Measurements from ENCODE around the gene NOL9.
"Not testable (repeated sequence)": the region's sequence is repeated elsewhere in the genome, so short reads cannot be mapped to it uniquely, and the experiment has no call there.

NOL9 gene

DNA sequence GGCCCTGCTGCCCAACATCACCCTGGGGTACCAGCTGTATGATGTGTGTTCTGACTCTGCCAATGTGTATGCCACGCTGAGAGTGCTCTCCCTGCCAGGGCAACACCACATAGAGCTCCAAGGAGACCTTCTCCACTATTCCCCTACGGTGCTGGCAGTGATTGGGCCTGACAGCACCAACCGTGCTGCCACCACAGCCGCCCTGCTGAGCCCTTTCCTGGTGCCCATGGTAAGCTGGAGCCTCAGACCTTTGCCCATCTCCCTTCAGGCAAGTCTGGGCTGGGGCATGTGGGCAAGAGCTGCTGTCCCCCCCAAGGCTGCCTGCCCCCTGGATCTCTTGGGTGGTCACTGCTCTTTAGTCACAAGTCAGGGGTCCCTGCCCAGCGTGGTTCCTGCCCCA lies 16.7 kb upstream of the NOL9 start:
- no peak for DNase-seq

DNA sequence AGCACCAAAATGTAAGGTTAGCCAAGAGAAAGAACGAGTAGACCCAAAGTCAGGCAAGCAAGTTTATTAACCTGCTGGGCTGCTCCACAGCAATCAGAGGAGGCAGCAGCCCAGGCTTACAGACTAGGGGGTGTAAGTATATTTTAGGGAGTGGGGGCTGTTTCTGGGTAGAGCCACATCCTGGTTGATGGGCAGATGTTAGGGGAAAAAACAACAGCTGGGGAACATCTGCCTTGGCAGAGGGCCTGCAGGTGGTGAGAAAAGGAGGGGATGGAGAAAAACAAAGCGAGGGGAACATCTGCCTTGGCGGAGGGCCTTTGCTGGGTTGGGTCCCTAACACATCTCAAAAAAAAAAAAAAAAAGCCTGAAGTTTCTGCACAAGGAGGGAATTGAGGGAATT lies 15.8 kb upstream of the NOL9 start:
- DNase-seq, result no peak

DNA sequence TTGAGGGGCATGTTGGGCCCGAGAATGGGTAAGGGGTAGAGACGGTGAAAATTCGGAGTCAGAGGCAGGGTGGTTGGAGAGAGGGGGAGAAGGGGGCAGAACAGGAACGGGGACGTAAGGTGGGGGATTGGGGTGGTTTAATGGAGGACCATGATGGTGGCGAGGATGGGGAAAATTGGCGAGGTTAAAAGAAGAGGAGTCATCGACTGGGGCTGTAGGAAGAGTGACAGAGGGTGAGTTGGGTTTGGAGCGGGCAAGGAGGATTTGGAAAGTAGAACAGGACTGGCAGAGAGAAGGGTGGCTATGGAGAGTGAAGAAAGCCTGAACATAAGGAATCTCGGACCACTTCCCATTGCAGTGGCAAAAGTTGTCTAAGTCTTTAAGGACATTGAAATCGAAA lies 14.7 kb upstream of the NOL9 start:
- DNase-seq, result no peak

DNA sequence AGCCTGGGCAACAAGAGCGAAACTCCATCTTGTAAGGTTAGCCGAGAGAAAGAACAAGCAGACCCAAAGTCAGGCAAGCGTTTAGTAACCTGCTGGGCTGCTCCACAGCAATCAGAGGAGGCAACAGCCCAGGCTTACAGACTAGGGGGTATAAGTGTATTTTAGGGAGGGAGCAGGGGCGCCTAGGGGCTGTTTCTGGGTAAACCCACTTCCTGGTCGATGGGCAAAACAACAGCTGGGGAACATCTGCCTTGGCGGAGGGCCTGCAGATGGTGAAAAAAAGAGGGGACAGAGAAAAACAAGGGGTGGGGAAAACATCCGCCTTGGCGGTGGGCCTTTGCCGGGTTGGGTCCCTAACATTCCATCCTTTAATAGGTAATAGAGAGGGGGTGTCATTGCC lies 6.0 kb upstream of the NOL9 start:
- no peak for DNase-seq

DNA sequence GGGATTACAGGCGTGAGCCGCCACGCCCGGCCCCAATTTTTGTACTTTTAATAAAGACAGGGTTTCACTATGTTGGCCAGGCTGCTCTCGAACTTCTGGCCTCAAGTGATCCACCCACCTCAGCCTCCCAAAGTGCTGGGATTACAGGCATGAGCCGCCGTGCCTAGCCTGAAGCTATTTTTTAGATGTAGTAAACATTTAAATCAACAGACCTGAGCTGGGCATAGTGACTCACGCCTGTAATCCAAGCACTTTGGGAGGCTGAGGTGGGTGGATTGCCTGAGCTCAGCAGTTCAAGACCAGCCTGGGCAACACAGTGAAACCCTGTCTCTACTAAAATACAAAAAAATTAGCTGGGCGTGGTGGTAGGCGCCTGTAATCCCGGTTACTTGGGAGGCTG lies 4.8 kb upstream of the NOL9 start:
- DNase-seq, result not testable (repeated sequence)

DNA sequence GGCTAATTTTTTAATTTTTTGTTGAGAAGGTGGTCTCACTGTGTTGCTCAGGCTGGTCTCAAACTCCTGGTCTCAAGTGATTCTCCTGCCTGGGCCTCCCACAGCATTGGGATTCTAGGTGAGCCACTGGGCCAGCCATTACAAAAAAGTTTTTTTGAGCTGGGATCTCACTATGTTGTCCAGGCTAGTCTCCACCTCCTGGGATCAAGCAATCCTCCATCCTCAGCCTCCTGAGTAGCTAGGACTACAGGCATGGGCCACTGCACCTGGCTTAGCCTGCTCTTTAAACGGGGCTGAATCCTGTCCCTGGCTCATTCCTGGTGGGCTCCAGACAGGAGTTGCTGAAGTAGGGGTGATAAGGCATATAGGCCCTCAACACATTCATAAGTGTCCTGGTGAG lies 3.3 kb upstream of the NOL9 start:
- DNase-seq, result no peak

DNA sequence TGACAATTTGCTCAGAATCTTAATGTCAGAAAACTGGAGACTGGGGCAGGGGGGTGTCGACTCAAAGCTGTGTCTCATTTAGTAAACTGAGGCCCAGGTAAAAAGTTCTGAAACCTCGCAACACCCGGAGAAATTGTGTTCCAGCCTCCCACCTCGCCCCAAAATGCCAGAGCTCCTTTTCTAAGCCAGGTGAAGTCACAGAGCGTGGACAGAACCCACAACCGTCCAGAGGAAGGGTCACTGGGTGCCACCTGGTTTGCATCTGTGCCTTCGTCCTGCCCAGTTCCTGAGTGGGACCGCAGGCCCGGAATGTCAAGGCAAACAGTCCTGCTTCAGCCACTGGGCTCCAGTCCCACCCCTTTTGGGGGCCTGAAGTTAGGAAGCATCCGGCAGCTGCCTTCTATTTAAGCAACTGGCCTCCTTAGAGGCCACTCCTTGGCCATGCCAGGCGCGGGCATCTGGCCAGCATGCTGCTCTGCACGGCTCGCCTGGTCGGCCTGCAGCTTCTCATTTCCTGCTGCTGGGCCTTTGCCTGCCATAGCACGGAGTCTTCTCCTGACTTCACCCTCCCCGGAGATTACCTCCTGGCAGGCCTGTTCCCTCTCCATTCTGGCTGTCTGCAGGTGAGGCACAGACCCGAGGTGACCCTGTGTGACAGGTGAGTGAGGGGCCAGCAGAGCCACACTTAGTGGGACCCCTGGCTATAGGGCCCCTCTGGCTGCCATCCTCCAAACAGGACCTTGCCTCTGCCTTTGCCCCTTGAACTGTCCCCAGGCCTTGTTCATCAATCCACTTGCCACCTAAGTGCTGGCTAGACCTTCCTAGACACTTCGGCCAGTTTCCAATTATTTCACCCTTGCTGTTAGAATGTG lies 830 bp upstream of the NOL9 start, which contains the start of gene TAS1R1:
Gene TAS1R1 (plus strand): TSS at position 401 of the 872 bp plus-strand sequence. CDS start 67 bp downstream, at position 468.
- DNase-seq, result no peak

DNA sequence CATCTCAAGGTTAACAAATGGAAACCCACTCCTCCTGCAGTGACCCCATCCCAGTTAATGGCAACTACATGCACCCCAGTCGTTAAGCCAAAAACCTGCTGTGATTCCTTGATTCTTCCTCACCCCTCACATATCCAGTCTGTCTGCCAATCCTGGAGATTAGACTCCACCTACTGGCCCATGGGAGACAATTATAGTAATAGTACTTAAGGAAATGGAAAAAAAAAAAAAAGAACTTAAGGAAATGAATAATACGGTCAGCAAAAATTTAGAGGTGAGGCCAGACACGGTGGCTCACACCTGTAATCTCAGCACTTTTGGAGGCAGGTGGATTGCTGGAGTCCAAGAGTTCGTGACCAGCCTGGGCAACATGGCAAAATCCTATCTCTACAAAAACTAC lies 7.0 kb downstream of the NOL9 start:
- no peak for DNase-seq

DNA sequence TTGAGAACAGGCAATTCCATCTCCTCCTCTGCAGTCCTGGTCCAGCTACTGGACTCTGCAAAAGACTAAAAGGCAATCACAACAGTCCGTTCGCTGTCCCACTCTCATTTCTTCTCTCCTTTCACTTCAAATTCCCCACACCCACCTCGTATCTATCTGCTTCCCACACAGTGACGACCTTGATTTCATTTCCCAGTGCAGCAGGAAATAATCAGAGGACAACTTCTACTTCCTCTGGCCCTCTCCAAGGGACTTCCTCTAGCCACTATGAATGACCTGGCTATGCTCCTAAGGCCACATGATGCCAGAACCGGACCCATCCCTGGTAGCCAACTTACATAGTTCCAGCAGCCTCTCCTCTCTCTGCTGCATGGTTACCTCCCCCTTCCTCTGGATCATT lies 8.0 kb downstream of the NOL9 start:
- no peak for DNase-seq

DNA sequence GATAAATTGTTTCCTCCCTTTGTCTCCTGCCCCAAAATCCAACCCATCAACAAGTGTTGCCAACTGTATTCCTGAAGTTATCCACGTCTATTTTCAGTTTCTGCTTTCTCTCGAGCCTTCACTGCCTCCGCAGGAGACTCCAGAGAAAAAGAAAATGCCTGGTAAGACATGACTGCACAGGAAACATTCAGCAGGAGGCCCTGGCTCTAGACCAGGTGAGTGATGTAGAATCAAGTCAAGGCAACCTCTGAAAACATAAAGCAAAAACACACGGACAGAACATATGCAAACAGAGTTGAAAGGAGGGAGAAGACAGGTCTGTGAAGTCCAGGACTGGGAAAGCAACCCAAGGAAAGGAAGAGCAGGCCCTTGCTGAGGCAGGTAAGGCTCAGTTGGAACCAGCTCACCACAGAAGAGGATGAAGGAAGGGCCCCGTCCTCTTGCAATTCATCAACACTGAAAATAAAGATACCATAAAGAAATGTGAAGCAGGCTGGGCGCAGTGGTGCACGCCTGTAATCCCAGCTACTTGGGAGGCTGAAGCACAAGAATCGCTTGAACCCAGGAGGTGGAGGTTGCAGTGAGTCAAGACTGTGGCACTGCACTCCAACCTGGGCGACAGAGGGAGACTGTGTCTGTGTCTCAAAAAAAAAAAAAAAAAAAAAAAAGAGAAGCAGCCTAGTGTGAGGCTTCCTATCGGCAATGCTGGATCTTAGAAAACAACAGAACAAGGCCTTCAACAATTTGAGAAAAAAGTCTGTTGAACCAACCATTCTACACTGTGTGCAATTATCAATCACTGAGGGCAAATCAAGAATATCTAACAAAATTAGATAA lies 8.8 kb downstream of the NOL9 start:
- DNase-seq, result no peak

DNA sequence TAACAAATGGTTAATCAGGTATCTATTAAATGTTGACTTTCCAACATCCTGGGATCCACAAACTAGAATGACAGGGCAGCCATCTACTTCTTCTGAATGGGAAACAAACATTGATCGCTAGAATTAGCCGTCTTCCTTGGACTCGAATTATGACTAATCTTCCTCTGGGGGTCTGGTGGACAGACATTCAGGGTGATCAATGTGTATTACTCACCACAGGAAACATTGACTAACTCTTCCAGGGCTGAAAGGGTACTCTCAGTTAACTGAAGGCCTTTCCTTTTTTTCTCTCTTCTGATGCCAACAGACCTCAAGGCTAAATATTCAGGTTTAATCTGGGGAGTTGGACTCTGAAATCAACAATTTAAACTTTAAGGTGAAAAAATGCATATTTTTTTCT lies 9.5 kb downstream of the NOL9 start:
- DNase-seq, result no peak

DNA sequence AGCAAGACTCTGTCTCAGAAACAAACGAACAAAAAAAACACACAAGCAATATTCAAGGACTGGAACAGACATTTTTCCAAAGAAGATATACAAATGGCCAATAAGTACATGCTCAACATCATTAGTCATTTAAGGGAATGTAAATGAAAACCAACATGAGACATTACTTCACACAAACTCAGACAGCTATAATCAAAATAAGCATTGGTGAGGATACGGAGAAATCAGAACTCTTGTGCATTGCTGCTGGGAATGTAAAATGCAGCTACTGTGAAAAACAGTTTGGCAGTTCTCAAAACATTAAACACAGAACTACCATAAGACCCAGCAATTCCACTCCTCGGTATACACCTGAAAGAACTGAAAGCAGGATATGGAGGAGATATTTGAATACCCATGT lies 15.4 kb downstream of the NOL9 start:
- no peak for DNase-seq

DNA sequence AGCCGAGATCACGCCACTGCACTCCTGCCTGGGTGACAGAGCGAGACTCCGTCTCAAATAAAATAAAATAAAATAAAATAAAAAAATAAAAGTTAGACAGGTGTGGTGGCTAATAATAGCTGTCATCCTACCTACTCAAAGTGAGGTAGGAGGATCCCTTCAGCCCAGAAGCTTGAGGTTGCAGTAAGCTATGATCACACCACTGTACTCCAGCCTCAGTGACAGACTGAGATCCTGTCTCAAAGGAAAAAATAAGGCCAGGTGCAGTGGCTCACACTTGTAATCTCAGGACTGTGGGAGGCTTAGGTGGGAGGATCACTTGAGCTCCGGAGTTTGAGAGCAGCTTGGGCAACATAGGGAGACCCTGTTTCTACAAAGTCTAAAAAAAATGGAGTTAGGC lies 18.0 kb downstream of the NOL9 start:
- DNase-seq, result no peak

DNA sequence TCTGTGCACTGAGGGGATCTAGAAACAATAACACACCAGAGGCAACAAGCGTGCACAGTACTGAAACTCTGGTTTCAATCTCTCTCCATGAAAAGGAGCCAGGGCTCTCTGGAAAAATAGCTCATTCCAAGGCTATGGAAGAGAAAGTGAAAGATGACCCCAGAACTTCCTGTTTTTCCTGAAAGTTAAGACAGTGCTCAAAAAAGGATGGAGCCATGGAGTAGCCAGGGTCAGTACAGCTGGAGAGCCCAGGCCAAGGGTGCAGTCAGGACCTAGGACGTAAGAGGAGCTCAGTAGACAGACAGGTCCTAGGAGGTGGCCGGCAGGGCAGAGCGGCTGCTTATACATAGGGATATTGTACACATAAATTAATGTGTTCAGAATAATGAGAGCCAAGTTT lies 19.1 kb downstream of the NOL9 start:
- no peak for DNase-seq

DNA sequence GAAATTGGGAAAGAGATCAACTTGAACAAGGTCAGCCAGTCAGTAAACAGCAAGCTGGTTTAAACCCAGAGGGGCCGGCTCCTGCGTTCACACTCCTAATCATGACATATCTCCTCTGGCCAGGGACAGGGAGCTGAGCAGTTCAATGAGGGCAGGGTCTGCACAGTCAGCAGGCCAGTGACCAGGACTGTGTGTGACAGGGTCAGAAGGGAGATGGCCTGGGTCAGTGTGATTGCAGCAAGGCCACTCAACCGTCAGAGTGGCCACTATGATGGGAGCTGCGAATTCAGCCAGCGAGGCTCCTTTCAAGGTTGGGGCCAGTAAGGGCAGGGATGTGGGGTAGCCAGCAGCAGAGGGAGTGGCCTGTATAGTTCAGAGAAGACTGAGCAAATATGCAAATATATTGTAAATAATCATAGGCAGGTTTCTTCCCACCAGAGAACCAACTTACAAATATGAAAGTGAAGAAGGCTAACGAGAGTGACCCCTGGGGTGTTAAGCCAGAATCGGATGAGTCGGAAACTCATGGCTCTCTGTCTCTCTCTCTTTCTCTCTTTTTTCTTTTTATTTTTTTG lies 20.0 kb downstream of the NOL9 start:
- DNase-seq, result no peak

DNA sequence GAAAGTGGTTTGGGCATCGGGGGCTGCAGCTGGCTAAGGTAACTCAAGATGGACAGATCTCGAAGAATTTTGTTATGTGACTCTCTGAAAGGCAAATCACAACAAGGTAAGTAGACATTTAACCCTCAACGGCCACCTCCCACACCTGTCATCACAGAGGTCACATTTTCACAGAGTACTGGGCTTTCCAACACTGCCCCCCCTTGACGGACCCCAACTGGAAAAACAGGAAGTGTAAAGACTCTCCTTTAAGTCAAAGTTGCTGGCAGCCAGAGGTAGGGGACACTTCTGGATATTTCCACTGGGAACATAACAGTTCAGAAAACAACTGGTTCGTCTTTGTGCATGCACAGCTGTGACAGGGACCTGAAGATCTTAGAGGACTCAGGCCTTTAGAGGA lies 22.3 kb downstream of the NOL9 start:
- DNase-seq, result no peak

DNA sequence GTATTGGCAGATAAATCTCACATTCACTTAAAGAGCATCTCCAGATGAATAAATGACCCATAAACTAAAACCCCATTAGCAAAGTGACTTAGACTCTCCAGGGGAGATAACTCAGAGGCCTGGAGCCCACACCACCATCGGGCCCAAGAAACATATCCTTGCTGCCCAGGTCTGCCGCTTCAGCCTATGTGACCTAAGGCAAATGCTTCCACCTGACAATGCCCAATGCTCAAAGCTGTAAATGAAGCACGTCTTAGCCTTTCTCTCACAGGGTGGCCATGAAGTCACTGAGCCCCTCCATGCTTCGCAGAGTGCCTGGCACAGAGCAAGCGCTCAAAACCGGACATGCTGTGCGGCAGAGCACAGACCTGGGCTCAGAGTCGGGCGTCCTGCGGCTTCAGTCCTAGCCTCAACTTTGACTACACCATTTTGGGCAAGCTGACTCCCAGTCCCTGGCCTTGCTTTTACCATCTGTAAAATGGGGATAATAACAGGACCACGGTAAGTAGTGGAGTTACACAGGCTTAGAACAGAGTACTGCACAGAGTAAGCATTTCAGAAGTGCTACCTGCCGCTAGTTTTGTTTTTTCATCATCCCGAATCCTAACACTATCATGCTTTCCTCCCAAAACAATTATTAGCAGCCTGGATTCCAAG lies 23.7 kb downstream of the NOL9 start:
- no peak for DNase-seq

DNA sequence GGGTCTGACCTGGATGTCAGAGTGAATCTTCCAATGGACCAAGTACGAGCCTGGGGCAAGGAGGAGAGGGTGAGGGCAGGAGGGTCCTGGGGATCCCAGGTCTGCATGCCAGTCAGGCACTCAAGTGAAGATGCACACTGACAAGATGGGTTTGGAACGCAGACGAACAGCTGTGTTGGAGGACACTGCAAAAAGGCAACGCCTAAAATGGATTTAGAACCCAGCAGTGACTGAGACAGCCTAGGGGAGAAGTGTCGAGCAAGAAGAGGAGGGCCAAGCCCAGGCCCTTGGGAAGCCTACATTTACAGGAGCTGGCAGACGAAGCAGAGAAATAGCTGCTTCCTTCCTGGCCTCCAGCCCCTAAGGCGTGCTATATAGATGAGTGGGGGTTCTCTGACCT lies 25.8 kb downstream of the NOL9 start:
- DNase-seq, result no peak

DNA sequence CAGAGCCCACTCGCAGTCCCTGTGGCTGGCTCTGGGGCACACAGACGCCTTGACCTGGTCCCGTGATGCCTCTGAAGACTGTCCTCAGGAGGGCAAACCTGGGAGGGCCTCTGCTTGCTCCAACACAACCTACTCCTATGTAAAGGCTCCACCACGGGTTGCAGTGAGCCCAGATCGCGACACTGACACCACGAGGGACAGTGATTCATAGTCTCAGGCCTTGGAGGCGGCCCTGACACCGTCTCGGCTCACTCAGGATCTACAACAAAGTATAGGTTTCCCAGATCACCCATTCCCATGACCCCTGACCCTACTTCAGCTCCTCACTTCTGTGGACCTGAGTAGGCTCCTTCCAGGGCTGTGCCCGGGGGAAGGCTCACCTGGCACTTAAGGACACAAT lies 28.0 kb downstream of the NOL9 start:
- DNase-seq, result no peak

DNA sequence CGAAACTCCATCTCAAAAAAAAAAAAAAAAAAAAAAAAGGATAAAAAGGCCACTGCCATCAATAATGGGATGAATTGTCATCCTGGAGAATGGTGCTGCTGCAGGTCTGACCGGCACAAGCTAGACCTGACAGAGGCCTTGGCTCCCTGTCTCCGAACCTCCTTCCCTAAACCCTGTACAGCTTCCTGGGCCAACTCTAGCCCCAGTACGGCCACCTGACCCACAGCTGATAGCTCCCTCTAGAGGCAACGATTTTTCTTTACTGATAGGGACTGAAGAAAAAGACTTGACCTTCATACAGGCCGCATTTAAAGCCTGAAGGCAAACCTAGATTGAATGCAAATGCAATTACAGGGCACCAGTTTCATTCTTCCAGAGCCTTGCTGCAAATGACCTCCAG lies 30.7 kb downstream of the NOL9 start:
- no peak for DNase-seq

DNA sequence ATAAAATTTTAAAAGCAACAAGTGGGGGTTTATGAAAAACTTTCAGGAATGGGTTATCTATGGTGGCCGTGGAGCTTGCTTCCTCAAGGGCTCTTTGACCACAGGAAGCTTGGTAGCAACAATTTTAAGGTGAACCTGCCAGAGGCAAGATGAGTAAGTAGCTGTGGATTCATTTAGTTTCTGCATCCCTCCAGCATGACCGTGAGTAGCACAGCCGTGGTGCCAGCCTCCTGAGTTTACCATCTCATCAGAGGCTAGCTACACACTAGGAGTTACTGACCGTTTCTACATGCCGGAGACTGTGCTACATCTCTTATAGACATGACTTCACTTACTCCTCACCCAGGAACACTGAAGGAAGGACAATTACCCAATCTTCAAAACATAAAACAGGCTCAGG lies 32.8 kb downstream of the NOL9 start:
- no peak for DNase-seq

DNA sequence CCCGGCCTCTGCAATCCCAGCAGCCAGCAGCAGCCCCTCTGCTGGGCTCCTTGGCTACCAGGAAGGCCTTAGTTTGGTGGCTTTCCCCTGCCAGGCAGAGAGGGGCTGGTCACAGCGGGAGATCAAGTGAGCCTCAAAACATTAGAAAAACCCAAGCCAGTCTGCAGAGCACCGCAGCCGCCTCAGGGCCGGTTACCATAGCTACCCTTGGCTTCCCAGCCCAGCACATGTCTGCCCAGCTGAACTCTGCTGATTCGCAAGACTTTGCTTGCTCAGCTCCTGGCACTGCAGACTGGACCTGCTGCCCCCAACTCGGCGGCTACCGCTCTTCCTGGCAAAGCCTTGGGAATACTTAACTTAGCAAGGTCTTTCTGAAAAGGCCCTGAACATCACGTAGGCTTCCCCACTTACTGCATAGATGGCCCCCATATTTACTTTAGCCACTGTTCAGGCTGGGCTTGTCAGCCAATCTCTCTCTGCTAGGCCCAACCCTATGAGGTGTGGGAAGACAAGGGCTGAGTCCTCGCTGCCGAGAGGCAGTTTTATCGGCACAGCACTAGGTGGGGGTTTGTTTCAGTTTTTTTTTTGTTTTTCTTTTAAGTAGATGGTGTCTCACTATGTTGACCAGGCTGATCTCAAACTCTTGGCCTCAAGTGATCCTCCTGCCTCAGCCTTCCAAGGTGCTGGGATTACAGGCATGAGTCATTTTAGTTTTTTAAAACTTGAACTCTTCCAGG lies 34.2 kb downstream of the NOL9 start:
- DNase-seq, result no peak

DNA sequence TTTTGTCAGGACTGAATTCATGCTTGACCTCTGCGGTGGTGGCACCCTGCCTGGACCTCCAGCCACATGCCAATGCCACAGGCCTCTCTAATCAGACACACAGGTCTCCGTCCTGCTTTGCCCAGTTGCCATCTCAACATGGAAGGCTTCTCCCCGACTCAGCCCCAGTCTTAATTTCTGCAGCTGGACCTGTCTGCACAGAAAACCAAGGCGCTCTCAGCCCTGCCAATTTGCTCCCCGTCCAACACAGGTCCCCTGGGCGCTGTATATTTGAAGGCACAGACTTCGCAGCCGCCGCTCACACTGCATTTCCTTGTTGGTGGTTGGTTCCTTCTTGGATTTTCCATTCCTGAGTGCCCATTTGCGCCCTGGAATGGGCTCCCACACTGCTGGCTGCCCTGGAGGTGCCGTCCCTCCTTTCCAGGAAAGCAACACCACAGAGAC lies 34.8 kb downstream of the NOL9 start:
- DNase-seq, result no peak
